Activated T-cell treated with anti-CD3 and anti-CD28 coated beads for 1 hour (primary cell): ENCODE measurements around the gene THADA.

Experiments
- DNase-seq: peaks from one replicate; pipeline ENCODE4 v3.0.0-alpha.2; 2020; ENCODE audit warnings: low read depth

THADA gene

DNA sequence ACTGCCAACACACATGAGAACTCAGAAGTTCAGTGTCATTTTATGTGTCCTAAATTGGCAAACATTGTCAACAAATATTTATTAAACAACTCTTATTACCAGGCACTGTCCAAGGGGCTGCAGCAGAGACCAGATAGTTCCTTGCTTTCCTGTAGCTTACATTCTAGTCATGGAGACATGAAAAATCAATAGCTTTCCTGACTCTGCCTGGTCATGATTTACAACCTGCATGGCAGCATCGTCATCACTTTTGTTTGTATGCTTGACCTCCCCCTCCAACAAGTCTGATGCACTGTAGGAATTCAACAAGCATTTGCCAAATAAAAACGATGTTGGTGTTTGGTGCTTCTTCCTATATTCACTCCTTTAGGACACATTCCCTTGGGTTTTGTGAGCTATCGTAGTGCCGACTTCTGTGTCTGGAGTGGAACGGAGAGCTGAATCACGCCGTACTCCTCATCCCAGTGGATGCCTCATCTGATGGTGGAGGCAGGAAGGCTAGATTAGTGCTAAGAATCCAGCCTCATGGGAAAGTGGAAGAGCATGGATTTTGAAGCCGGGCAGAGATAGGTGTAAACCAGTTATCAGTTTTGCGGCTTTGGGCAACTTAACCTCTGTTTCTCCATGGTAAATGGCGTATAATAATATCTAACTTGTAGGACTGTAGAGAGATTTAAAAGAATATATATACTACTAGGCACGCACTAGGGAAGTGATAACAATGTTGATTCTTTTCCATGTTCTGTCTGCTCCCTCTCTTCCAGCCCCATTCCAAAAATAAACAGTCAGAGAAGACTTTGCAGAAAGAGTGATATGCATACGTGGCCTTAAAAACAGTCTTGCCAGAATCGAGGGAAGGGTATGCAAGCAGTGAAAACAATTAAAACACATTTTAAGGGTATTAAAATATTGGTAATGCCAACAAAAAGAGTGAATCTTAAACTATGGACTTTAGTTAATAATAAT lies 249.0 kb downstream of the THADA start:
- no peak for DNase-seq

DNA sequence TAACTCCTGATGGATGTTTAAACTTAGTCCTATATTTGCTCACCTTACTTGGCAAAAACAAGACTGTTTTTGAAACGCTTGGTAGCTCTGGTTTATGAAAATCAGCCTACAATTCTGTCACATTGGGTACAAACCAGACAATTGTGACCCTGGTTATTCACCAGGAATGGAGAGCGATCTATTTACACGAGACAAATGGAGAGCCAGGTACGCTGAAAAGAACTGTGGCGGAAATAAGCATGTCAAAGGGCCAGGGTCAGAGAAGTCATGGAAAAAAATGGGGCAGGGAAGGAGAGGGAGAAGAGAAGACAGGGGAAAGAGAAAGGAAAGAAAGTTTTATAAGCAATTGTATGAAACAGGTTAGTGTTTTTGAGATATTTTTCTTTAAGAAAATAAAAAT lies 250.0 kb downstream of the THADA start:
- DNase-seq = no peak

DNA sequence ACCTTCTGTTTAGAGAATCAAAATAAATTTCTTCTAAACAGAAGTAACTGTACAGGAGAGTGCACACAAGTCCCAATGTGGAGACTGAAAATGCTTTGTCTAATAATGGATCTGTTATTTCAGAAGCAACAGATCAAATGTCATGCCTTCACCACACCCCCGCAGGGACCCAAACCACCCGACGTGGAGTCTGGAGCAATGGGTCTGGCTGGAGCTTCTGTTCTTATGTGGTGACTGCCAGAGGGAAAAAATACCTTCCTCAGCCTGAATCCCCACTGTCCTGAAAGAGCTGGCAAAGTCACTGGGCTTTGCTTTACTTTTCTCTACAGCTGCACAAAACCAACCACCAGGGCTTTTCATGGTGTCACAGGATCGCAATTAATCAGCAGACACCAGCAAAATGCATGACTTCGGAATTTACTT lies 250.4 kb downstream of the THADA start:
- DNase-seq = no peak

DNA sequence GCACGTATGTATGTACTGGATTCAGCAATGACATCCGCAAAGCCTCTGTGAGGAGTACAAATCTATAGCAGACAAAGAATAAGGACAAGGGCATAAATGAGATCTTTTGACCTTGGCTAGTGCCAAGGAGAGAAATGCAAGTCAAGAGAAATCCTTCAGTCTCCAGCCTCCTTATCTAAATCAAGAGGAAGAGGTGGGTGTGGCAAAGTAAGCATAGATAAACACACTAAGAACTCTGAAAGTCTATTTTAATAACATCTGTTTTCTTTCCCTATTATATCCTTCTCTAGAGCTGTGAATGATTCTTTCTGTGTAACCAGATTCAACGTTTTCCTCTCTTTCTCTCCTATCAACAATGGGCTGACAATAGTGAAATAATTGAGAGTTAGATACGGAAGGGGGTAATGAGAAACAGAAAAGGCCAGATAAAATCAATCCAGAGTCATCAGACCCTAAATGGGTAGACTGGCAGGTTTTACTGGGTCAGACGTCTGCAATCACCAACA lies 250.9 kb downstream of the THADA start:
- DNase-seq = no peak

DNA sequence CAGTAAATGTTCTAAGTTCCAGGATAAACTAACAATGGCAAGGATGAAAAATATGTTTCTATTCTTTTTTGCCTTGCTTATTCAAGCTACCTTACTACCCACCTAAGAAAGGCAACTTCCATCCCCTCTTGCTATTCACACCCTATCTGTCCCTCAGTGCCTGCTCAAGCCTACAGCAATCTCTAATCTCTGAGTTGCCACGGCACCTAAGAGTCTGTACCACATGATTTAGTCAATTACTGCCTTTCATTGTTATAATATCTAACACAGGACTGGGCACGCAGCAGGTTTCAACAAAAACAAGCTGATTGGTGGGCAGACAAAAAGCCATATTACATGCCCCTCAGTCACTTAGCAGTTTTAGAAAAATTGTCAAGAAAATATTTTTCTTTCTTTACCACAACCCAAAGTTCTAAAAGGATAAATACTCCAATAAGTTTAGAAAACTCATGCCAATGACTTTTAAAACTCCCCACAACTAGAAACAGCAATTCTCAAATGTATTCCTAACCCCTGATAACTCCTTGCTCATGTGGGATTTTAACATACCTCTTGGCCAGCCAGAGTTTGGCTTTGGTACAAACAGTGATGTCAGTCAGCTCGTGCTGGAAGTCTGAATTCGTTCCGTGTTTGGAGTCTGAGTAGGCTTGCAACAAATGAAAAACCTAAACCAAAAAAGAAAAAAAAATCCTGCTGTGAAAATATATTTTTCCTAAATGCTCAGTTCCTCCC lies 252.1 kb downstream of the THADA start:
- DNase-seq = no peak

DNA sequence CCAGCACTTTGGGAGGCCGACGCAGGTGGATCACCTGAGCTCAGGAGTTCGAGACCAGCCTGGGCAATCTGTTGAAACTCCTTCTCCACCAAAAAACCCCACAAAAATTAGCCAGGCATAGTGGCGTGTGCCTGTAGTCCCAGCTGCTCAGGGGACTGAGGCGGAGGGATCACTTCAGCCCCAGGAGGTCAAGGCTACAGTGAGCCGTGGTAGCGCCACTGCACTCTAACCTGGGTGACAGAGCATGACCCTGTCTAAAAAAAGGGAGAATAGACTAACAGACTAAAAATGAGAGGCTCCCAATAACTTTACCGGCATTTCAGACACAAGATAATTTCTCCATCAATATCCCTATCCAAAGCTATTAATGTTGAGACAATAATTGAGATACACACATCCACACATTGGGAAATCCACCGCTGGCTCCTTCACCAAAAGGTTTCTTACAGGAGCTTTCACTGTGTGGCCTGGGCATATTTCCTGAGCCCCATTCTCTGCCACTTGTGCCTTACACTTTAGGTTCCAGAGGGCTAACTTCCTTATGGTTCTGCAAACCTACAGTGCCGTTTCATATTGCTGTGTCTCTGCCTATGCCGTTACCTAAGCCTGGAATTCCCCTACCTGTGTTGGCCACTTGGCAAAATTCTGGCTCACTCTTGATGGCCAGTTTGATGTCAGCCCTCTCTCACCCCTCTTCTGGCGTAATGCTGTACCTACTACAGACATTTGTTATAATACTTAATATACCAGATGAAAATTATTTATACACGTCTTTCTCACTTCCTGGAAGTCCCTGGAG lies 253.7 kb downstream of the THADA start:
- no peak for DNase-seq

DNA sequence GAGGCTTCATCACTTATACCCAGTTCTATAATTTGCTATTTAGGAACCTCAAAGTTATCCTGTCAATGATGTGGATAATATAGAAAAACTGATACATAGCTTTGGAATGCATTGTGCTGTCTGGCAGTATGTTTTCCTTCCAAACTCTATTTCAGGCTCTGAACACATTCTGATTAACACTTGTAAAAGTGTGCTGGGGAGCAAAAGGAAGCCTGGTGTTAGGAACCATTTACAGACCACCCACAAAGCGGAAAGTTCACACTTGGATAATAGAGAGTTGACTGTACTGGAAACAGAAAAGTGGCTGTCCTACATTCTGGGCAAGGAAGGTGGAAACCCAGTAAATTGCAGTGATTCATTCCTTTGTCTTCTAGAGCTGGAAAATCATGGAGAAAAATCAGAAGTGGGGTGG lies 254.9 kb downstream of the THADA start:
- no peak for DNase-seq

DNA sequence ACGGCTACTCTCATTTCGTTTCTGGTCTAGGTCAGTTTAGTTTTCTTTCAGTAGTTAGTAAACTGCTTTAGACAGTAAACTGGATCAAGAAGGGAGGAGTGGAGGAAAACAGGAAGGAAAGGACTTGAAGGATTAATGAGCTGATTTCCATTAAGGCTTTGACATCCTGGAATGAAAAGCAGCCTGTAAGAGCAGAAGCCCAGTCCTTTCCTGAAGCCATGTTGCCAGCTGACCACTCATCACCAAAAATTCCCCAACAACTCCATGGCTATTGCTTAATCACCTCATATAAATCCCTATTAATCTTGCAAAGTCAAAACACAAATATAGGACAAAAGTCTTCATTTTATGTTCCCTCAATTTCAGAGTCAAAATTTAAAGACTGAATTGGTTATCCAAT lies 255.8 kb downstream of the THADA start:
- DNase-seq = no peak

DNA sequence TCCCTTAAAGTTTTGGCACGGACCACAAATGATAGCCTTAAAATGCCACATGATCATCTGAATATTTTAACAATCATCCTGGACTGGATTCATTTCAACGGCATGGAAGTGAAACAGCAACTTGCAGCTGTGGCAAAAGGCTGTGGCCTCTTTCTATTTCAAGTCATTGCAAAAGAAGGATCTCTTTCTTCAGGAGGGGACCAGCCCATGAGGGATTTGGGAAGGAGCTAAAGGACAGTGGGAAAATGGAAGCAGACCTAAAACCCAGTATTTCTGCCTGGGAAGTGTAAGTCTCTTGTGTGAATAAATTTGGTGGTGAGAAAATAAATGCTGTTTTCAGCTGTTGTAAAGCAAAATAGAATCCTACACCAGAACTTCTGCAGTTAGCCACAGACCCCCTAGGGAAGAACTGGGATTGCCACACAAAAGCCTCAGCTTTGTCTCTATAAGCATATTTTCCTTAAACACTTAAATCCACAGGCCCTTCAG lies 262.1 kb downstream of the THADA start:
- no peak for DNase-seq

DNA sequence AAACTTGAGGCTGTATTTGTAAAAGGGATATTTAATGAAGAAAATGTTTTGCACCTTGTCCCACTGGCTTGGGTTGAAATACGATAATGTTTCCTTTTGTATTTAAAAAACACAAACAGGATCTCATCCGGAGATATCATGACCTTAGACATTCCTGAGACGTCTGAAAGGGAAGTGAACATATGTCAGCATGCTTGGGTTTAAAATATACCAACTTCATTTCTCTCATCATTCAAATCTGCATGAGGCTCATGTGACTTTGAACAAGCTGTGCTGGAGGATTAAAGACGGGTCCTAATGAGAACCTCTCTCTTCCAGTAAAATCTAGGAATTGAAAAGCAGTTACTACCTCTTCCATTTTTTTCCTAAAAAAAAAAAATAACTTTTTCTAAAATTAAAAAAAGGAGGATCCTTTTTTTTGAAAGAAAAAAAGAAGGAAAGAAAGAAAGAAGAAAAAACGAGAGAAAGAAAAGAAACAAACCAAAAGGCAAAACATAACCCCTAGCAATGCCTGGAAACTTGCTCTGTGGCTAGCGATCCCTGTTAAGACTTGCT lies 262.7 kb downstream of the THADA start:
- no peak for DNase-seq

DNA sequence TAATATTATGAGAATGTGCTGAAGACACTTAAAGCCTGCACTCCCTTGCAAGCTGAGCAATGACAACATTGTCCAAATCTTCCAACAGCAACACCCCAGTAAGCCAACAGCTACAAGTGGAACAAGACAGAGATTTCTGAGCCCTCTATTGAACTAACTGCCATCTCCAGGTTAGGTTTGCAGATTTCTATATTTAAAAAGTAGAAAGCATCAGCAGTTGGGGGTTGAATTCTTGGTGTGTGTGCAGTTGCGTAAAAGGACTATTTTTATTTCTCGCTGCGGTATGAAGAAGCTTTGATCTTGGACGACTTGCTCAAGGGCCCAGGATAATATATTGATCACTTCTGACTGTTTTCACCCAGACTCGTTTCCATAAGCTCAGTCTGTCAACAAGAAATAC lies 263.2 kb downstream of the THADA start:
- no peak for DNase-seq

DNA sequence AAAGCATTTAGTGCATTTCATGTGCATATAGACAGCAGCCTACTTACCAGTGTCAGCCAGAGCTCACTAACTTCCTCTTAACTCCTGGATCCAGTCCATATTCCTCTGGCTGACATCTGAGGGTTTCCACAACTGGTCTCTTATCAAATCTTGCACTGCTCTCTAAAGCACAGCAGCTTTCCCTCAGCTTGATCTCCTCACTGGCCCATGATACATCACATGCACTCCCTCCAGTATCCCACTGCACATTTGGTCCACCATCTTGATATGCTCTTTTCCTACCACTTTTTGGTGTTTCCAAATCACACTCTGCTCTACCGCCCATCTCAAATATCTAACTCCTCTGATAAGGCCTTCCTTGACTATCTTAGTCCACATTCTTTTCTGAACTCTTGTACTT lies 264.4 kb downstream of the THADA start:
- DNase-seq = no peak

DNA sequence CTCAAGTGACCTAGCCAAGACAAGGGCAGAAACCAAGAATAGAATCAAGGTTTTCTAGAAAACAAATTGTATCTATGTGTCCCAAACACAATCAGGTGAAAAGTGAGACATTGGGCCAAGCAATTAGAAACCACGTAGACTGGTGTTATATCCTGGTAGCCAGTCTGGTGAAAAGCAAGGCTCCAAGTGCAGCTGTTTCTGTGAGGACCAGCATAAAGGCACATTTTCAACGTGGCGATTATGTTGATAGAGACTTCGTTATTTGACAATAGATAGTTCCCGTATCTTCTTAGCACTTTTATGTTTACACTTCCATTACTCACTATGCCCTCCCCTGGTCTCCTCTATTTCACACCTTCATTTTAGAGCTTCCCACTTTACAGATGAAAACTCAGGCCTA lies 266.2 kb downstream of the THADA start:
- no peak for DNase-seq

DNA sequence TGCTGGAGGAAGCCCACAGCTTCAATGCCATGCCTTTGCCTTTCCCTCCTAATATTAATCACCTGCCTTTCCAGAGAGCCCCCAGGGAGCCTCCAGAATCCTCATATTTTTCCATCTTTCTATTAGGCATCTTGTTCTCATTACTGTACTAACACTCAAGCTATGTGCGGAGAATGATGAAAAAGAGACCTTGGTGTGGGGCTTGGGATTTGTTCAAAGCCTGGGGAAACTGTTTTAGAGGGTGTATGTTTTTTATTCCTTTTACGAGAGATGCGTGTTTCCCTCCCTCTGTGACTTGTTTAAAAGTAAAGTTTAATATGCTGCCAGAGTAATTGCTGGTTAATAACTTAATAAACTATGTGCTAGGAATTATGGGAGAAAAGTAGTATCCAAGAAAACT lies 267.0 kb downstream of the THADA start:
- DNase-seq = no peak

DNA sequence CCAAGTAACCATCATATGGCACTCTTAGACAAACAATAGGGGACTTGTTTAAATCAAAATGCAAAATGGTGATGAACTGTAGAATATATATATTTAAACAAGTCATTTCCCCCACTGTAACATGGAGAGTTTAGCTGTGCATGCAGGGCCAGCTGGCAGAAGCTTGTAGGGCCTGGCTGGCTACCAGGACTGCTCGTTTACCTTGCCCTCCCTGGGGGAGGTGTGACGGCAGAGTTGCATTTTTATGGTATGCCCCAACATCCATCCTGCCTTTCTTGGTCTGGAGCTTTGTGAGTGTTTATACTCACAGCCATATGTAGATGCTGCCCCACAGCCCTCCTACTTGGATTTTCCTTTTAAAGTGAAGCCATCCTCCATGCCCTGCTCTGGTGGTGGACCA lies 267.7 kb downstream of the THADA start:
- no peak for DNase-seq

DNA sequence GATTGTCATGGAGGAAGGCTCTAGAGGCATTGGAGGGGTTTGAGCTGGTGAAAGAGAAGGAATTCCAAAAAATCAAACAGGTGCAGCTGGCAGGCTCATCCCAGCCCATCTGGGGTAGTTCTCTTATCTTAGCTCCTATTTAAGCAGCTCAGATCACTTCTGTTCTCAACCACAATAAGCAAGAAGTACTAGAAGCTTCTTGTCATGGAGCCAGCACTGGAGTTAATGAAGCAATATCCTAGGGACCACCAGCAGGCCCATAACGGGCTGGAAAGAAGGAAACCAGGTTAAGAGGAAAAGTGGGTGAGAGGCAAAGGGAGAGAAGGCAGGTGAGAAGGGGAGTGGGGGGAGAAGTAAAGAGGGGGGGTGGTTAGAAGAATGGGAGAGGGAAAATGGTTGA lies 268.7 kb downstream of the THADA start:
- DNase-seq = no peak

DNA sequence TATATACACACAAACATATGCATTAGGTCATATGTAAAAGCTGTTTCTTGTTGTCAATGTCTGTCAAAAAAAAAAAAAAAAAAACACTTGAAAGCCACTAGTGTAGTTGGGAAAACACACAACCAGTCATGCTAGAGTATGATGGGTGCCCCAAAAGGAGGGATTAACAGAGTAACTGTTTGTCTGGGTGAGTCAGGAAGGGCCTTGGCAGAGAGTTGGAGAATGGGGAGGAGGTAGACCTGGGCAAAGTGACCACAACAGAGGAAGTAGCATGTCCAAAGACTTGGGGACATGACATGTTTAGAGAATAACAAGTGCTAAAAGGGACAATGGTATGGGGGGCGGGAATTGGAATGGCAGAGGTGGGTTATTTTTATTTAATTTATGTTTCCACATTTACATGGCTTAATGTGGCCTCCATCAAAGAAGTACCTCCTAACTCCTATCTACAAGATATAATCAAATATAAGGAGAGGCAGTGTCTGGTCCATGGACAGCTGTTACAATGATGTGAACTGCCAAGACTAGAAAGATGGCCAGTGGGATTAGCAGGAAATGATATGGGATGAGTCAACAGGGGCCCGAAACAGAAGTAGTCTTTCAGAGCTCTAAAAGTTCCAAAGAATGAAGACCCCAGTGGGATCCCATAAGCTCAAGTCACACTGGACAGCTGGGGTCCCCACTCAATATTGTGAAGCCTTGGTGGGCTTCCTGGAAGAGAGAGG lies 269.6 kb downstream of the THADA start:
- no peak for DNase-seq

DNA sequence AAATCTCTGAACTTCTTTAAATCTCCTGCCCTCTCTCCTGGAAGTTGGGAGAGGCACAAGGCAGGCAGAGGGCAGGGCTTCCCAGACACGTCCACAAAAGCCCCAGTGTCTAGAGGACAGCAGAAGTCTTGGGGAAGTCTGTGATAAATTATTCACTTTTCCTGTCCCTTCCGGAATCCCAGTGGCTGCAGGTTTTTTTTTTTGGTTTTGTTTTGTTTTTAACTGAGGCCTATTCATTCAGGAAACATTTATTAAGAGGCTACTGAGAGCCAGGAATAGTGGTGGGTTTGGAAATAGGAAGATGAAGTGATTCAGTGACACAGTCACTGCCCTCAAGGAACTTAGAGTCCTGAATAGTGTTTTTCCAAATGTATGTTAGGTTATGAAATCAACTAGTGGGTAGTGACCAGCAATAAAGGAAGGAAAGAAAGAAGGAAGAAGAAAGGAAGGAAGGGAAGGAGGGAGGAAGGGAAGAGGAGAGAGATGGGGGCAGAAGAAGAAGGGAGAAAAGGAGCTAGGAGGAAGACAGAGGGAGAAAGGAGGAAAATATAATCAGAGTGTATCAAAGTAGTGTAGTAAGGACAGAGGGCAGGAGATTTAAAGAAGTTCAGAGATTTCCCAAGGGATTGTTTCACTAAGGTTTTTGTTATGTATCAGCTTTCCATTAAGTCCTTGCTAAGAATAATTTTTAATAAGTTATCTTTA lies 270.6 kb downstream of the THADA start:
- DNase-seq = no peak

DNA sequence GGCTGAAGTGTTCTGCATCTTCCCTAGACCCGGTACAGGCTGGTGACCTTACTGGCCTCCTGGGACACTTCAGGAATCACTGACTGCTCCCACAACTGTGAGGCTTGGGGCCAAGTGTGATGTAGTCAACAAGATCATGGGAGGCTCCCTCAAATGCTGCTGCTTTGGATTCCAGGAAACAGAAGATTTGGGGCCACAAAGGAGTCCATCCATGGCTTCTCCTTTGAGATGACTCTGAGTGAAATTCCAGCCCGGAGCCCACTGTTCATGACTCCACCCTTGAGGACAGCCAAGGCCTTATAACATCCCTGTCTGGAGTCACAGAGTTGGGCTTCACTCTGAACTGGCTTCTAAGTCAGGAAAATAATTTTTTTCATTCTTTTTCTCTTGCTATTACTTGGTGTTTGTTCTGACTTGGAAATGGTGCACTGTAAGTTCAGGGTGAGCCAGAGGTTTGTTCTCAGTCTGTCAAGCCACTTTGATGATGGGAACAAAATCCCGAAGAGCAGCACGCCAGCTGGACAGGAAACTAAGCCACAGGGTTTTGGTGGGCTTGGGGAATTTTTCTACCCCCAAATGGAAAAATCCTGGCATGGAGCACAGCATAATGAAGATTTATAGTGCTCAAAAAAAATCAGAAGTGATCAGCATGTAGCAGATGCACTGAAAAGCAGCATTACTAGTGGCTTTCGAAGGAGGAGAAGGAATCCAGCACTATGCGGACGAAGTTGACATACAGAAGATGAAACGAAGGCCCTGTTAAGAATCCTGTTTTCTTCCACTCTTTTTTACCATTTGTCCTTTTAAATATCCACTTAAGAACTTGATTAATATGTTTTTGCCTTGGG lies 271.4 kb downstream of the THADA start:
- DNase-seq = no peak

DNA sequence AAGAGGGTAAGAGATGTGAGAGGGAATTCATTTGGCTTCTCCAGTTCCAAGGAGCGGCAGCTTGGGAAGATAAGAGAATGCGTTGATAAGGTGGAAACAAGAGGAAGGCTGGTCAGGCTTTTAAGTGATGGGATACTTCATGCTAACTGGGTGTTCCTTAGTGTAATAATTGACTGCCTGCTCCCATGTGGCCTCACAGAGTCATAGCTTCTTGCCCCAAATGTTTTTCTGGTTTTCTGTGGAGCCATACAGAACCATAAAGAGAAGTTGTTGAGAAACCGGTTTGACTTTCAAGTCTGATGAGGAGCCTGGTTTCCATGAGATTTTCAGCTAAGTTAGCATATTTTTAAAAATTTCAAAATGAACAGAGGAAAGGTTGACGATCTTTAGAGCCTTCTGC lies 272.0 kb downstream of the THADA start:
- DNase-seq = no peak
